COR-L47 (cell line): ENCODE results near the gene ACVR1B.

ENCODE experiments used
- DNase-seq: peaks from one replicate; lab custom pipeline; 2025; lab: John Stamatoyannopoulos, UW

ACVR1B gene

DNA sequence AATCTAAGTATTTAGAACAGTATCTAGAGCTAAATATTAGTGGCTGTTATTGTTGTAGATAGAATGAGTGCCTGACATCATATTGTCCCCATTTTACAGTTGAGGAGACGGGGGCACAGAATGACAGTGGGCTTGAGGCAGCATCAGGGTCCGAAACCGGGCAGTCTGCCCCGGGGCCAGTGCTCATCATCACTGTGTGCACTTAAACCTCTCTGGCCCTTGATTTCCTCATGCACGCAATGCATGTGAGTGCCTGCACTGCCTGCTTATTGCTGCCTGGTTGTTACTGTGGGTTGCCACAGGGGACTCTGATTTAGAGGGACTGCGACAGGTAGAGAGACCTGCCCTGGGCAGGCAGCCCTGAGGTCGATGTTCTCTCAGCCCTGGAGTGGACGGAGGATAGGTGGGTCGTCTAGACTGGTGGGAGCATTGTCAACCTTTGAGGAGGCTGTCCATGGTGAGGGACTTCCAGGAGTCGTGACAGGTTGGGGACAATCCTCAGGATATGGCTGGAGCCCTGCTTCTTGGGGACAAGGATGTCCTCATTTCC is 34.4 kb upstream of the ACVR1B start:
- DNase-seq: no peak

DNA sequence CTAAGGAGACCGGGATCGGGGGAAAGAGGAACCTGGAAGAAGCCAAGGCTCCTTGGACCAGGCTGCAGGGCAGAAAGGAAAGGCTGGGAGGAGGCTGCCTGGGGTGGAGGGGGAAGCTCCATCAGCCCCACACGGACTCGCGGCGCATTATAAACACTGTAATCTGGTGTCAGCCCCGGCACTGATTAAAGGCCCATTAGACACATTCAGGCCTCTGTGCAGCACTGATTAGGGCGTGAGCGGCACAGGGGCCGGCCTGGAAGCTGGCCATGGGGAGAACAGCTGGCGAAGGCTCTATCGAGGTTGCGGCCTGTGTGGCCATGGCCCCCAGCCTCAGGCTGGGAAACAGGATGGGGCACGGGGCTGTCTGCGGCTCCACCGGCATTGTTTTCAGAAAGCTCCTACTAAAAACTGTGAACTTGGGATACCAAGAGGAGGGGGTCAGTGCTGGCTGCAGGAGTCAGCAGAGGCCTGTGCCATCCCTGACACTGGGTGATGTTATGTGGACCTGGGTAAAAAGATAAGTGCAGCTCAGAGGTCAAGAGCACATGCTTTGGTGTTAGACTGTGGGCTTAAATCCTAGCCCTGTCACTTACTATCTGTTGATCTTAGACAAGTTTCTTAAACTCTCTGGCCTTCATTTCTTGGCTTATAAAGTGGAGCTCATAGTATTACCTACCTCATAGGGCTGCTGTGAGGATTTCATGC is 33.6 kb upstream of the ACVR1B start:
- DNase-seq: no peak

DNA sequence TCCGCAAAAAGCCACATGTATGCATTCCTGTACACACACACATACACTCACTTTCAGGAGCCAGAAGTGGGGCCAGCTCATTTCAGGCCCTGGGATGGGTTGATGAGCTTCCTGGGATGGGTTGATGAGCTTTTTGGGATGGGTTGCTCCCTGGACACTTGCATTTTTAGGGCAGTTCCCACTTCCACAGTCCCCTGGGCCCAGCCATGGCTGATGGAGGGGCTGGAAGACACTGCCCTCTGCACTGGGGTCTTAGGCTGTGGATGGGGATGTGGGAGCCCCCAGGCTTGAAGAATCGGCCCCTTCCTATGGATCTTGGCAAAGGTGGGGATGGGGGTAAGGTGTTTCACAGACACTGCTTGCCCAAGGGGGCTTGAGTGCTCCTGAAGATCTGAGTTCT is 31.5 kb upstream of the ACVR1B start:
- no peak for DNase-seq

DNA sequence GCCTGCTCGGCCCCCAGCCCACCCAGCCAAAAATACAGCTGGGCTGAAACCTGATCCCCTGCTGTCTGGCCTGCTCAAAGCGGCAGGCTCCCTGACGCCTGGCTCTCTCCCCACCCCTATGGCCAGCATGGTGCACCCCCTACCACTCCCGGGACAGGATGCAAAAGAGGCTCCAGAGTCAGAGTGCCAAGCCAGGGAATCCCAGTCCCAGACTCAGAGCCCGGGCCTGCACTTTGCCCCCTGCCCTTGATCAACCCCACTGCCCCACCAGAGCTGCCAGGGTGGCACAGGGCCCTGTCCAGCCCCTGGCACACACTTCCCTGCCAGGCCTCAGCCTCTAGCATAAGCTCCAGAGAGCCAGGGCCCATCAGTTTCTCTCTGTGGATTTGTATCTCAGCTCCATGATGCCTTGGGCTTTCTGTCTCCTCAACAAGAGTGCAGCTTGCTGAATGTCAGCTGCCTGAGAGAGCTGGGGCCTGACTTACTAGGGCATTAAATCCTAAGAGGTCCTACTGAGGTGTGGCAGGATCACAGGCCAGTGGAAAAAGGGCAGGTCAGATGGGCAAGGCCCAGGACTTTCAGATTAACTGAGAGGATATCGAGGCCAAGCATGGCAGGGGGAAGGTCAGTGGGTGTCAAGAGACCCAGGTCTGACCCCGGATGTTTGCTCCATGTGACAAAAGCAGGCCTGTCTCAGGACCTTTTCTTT is 30.3 kb upstream of the ACVR1B start:
- no peak for DNase-seq

- DNase-seq: no peak
Measured at GRCh38 chr12:51922146-51922545, 29.4 kb upstream of the ACVR1B start.

DNA sequence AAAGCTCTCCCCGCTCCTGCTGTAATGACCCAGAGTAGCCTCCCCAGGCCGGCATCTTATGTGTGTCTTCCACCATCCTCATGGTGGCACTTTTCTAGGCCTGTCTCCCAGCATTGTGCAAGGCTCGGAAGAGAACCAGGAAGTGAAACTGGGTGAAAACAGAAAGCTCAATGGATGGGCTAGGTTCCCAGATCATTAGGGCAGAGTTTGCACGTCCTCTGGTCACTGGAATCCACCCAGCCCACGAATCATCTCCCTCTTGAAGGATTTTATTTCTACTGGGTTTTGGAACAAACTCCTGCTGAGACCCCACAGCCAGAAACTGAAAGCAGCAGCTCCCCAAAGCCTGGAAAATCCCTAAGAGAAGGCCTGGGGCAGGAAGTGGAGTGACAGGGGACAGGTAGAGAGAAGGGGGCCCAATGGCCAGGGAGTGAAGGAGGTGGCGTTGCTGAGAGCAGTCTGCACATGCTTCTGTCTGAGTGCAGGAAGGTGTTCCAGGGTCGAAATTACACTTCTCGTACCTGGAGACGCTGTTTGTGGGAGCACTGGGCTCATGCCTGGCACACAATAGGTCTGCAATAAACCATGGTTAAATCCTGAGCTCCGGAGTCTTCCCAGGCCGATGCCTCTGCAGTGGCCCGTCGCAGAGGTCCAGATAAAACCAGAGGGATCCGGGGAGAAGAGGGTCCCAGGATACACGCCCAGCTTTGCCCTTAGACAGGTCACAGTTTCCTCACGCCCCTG is 28.6 kb upstream of the ACVR1B start:
- no peak for DNase-seq

DNA sequence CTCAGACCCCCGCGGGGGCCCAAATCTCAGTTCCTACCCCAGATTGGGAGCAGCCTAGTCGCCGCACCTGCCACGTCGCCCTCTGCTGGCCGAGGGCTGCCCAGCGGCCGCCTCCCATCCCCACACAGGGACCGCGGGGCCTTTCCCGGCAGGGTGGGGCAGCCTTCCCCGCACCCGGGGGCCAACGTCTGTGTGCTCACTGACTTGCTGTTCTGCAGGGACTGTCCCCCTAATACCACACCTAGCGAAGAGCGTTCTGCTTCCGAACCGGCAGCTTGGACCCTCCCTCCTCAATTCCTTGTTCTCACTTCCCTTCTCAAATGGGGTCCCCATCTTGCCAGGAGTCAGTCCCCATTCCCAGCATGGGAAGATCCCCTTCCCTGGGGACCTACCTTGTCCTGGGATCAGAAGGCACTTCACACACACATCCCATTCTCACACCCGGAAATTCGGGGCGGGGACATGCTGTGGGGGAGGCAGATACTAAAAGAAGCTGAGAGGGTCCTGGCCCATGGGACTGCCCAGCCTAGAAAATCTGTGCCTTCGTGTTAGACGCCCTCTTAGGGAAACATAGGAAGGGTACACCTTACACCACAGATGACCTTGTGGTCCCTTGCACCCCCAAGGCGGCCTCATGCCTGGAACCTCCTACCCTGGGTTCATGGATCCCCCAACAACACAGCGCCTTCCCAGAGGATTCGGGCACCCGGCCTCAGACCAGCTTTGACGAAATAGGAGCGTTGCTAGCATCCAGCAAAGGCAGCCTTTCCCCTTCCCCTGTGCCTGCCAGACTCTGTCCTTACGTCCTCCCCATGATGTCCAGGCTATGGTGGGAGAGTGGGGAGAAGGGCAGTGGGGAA is 27.8 kb upstream of the ACVR1B start:
- DNase-seq: no peak

- DNase-seq: no peak
Measured at GRCh38 chr12:51924551-51925319, 26.8 kb upstream of the ACVR1B start.

GRCh38 chr12:51925346-51926063 is 26.0 kb upstream of the ACVR1B start:
- no peak for DNase-seq

DNA sequence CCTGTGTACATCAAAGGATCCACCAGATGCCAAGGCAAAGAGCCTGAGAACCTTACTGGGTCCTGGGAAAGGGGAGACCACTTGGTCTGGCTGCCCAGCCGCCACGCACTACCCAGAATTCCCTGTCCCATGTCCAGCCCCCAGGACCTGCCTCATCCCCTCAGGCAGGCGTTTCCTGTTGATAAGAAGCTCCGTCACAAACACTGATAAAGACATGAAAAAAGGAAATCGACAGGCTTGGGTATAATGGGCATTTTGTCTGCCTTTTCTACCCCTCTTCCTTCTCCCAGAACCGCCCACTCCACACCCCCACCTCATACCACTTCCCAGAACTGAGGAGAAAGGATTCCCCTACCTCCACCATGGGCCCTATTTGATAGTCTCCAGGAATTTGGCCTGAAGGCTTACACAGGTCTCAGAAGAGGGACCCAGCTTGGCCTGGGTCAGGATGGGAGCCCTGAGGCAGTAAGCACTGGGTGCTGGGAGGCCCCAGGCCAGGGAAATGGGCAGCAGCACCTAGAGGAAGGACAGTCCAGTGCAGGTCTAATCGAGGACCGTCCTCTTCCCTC is 25.4 kb upstream of the ACVR1B start:
- no peak for DNase-seq

GRCh38 chr12:51926718-51927117 is 24.8 kb upstream of the ACVR1B start:
- DNase-seq: no peak

DNA sequence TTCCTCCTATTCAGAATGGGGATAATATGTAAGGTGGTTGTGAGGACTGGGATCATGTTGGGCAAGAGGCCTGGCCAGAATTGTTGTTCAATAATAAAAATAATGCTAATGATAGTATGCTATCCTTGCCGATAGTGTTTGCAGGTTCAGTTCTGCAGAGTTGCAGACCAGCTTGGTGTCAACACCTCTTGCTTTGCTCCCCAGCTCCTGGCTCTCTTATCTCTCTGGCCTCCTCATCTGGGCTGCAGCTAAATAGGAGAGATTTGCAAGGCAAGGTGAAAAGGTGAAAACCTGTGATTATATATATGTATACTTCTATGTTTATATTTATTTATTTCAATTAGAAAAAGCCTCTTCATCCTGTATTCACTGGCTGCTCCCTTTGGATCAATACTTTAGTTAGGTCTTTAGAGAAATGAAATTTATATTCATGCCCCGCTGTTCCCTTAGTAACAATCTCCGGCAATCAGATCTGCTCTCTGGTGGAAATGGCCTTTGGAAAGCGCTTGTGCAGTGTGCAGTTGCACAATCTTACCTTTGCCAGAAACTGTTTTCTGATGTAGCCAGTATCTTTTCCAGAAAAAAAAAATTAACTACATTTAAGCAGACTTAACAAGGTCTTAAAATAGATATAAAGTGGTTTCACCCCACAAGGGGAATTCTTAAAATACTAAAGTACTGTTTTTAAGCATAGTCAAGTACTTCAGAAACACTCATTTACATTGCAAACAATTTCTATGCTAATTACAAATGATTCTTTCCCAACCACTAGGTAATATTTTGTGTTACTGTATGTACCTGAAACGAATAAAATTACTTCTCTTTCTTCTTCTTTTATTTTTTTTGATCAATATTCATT is 19.1 kb upstream of the ACVR1B start:
- DNase-seq: no peak

DNA sequence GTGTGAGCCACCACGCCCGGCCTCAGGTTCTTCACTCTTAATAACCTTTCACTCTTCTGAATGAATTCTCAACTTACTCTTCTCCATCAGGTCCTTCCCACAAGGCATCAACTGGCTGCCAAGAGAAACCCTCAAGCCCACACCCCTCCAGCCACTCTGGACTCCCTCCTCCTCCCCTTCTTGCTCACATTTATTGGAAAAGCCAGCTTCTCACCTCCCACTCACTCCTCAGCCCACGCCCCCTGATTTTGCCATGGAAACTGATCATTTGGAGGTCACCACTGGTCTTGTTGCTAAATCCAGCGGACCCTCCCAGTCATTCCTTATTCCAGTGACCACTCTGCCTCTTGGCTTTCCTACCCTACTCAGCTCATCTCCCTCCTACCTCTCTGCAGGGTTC is 17.4 kb upstream of the ACVR1B start:
- no peak for DNase-seq

- DNase-seq: no peak
Measured at GRCh38 chr12:51937926-51938325, 13.6 kb upstream of the ACVR1B start.

DNA sequence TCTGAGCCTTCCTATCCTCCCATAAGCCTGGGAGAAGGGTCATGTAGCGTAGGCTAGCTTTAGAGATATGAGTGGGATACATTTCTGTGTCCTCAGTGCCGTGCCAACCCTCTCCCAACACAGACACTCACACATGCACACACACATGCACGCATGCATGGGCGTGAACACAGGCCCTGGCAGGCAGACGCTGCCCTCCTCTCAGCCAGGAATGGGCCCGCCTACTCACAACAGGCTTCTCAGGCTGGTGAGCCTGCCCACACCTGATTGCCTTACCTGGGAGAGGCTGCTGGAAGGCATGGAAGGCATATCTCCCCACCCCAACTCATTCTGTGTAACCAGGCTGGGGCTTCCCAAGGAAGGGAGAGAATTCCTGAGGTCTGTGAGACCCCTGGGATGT is 12.8 kb upstream of the ACVR1B start:
- no peak for DNase-seq

GRCh38 chr12:51941011-51941581 is 10.4 kb upstream of the ACVR1B start:
- DNase-seq: peak; percentile 84

DNA sequence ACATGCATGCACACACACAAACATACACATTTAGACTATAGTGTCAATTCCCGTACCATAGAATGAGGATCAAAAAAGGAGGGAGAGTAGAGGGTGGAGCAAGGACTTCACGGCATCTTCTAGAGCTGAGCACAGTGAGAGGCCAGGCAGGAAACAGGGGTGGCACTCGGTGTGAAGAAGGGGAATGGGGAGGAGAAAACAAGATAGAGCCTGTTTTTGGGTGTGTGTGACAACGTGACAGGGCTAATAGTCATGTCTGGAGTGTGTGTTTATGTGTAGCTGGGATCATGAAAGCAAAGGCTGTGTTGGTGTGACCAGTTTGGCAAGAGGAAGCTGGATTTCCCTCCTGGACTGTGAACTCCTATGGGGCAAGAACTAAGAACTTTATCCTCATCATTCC is 9.9 kb upstream of the ACVR1B start:
- no peak for DNase-seq

GRCh38 chr12:51942056-51942455 is 9.4 kb upstream of the ACVR1B start:
- DNase-seq: no peak

DNA sequence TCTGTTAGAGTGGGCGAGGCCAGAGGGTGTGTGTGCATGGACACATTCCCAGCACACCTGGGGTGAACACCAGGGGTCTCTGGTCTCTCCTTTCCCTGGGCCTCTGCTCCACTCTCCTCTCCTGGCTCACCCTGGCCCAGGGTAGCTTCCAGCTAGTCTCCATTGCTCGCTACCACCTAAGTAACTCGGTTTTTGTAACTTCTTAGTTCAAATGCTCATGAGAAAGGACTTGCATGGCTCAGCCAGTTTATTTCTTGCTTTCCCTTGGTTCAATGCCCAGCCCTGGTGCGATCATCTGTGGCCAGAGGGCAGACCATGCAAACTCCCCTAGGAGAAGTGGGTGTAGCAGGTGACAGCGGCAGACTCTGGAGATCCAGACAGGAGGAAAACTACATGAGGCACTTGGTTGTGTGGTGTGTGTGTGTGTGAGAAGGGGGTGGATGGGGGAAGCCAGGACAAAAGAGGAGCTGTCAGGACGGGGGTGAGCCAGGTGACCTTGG is 8.9 kb upstream of the ACVR1B start:
- no peak for DNase-seq
